ENCODE data around the gene EEF2KMT. TPM values are rescaled to one million over a fixed set of nuclear protein-coding genes. Genes with fewer than 3 reads are reported as not detected.
A peak's percentile ranks its signal among the peaks of the same experiment; 100 is the strongest.

Gene EEF2KMT
- total and polyA plus RNA-seq, 2 of the 13 experiments (the other 11 are each of a cell fraction or from before 2014, with no cell fraction given) = 10.7 to 26.9 TPM

GRCh38 chr16:5143761-5144620, 46.4 kb upstream of the EEF2KMT start (continued):
- TF ChIP-seq MAZ (IDR thresholded peaks at IDR 0.05; ENCODE audit: borderline replicate concordance, low read depth, low read length) = no peak
- TF ChIP-seq MAZ (CRISPR knock-in tag; IDR thresholded peaks at IDR 0.05; ENCODE audit: low read depth) = no peak; the same call in 1 of the 2 replicates
- no peak for TF ChIP-seq SYNCRIP (IDR thresholded peaks at IDR 0.05; ENCODE audit: insufficient read depth, low read depth, low read length)
- peak; percentile 90; the same call in 1 of the 2 replicates for TF ChIP-seq ZSCAN9 (CRISPR knock-in tag; IDR thresholded peaks at IDR 0.05; ENCODE audit: borderline replicate concordance)
- TF ChIP-seq PCBP1 (IDR thresholded peaks at IDR 0.05; ENCODE audit: borderline replicate concordance, low read depth, low read length) = no peak
- no peak for TF ChIP-seq IRX3 (CRISPR knock-in tag; IDR thresholded peaks at IDR 0.05; ENCODE audit: borderline replicate concordance, low read depth)
- TF ChIP-seq DMAP1 (CRISPR knock-in tag; IDR thresholded peaks at IDR 0.05) = no peak
- TF ChIP-seq ZNF605 (CRISPR knock-in tag; IDR thresholded peaks at IDR 0.05) = no peak
- TF ChIP-seq RBAK (CRISPR knock-in tag; IDR thresholded peaks at IDR 0.05) = 0 out of 2 replicates have a peak, but pooled peaks have one; percentile 26
- TF ChIP-seq REXO4 (CRISPR knock-in tag; IDR thresholded peaks at IDR 0.05; ENCODE audit: borderline replicate concordance) = no peak
- TF ChIP-seq ZNF782 (CRISPR knock-in tag; IDR thresholded peaks at IDR 0.05; ENCODE audit: borderline replicate concordance) = no peak
- no peak for TF ChIP-seq HNRNPLL (IDR thresholded peaks at IDR 0.05; ENCODE audit: low read depth, low read length, poor library complexity, severe bottlenecking)
- TF ChIP-seq ARID3A (IDR thresholded peaks at IDR 0.05; ENCODE audit: low read depth, low read length) = peak; percentile 100
- TF ChIP-seq MEF2D (CRISPR knock-in tag; IDR thresholded peaks at IDR 0.05) = peak; percentile 91
- TF ChIP-seq FOXP4 (CRISPR knock-in tag; IDR thresholded peaks at IDR 0.05) = peak; percentile 89
- 0 out of 2 replicates have a peak, but pooled peaks have one; percentile 26 for TF ChIP-seq PRDM10 (CRISPR knock-in tag; IDR thresholded peaks at IDR 0.05; ENCODE audit: low read depth)
- no peak; the same call in 1 of the 2 replicates for TF ChIP-seq SAFB2 (CRISPR knock-in tag; IDR thresholded peaks at IDR 0.05; ENCODE audit: borderline replicate concordance, low read depth)
- 0 out of 2 replicates have a peak, but pooled peaks have one; percentile 22 for TF ChIP-seq ZMYM4 (CRISPR knock-in tag; IDR thresholded peaks at IDR 0.05)
- TF ChIP-seq POLR2AphosphoS2 (IDR thresholded peaks at IDR 0.05; ENCODE audit: low read depth, low read length) = no peak
- TF ChIP-seq JARID2 (CRISPR knock-in tag; IDR thresholded peaks at IDR 0.05; ENCODE audit: insufficient replicate concordance) = no peak
